ENCODE measurements around the gene ANTXR1.

ANTXR1 gene

GRCh38 chr2:69139778-69140670 lies 127.0 kb downstream of the ANTXR1 start:
- DNase-seq, result no peak

- DNase-seq, result no peak
These were observed 128.1 kb downstream of the ANTXR1 start for GRCh38 chr2:69141061-69141460.

- DNase-seq, result no peak
These were observed 130.9 kb downstream of the ANTXR1 start for GRCh38 chr2:69143748-69144360.

- DNase-seq, result no peak
These were observed 132.2 kb downstream of the ANTXR1 start for GRCh38 chr2:69145204-69145603.

GRCh38 chr2:69147841-69148533 lies 135.0 kb downstream of the ANTXR1 start:
- no peak for DNase-seq

- DNase-seq, result no peak
These were observed 136.7 kb downstream of the ANTXR1 start for GRCh38 chr2:69149631-69150215.

GRCh38 chr2:69151931-69152330 lies 139.0 kb downstream of the ANTXR1 start:
- DNase-seq, result no peak

- DNase-seq, result no peak
These were observed 140.0 kb downstream of the ANTXR1 start for GRCh38 chr2:69152847-69153583.

- DNase-seq, result no peak
These were observed 141.1 kb downstream of the ANTXR1 start for GRCh38 chr2:69154106-69154505.

- no peak for DNase-seq
These were observed 143.6 kb downstream of the ANTXR1 start for GRCh38 chr2:69156624-69157023.

- DNase-seq, result no peak
These were observed 144.5 kb downstream of the ANTXR1 start for GRCh38 chr2:69157441-69157840.

GRCh38 chr2:69159986-69160385 lies 147.0 kb downstream of the ANTXR1 start:
- no peak for DNase-seq

- DNase-seq, result no peak
These were observed 149.1 kb downstream of the ANTXR1 start for GRCh38 chr2:69162057-69162456.

- no peak for DNase-seq
These were observed 150.1 kb downstream of the ANTXR1 start for GRCh38 chr2:69163109-69163508.

GRCh38 chr2:69163556-69163955 lies 150.6 kb downstream of the ANTXR1 start:
- DNase-seq, result no peak

- no peak for DNase-seq
These were observed 151.2 kb downstream of the ANTXR1 start for GRCh38 chr2:69164061-69164778.

- DNase-seq, result no peak
These were observed 152.3 kb downstream of the ANTXR1 start for GRCh38 chr2:69165091-69165880.

- DNase-seq, result no peak
These were observed 153.5 kb downstream of the ANTXR1 start for GRCh38 chr2:69166465-69166811.

- no peak for DNase-seq
These were observed 154.0 kb downstream of the ANTXR1 start for GRCh38 chr2:69166812-69167468.

GRCh38 chr2:69167469-69167822 lies 154.5 kb downstream of the ANTXR1 start:
- no peak for DNase-seq

Data from activated CD4-positive, alpha-beta T cell treated with anti-CD3 and anti-CD28 coated beads for 48 hours (primary cell).